ENCODE results near the gene SS18L1. TPM values are rescaled to one million over a fixed set of nuclear protein-coding genes. Genes with fewer than 3 reads are reported as not detected.
A peak's percentile ranks its signal among the peaks of the same experiment; 100 is the strongest.

SS18L1 gene
- total RNA-seq, 1 experiment from 2014 or later: 28.1 TPM

DNA sequence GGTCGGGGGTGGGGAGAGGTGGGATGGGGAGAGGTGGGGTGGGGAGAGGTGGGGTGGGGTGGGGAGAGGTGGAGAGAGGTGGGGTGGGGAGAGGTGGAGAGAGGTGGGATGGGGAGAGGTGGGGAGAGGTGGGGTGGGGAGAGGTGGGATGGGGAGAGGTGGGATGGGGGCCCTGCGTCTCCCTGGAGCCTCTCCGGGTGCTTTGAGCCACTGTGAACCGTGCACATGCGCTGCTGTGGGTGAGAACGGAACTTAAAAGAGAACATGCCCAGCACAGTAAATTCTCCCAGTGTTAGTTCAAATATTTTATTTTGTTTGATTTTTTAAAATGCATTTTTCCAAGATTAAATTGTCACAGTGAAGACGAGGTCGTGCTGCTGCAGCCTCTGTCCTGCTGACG, 16.7 kb downstream of the SS18L1 start:
- intact Hi-C loops (cut with micrococcal nuclease): loop anchor here (2.0 kb wide), 1 partner anchor 23 kb away; the partner anchor contains the start of gene MTG2
- peaks cover 59% of the 10 kb centered on the region for H3K79me2 ChIP-seq (ENCODE audit: insufficient read depth, low read length)
- H3K27me3 ChIP-seq (ENCODE audit: insufficient read depth, low read length): no peaks in the 10 kb centered on the region
- no peaks in the 10 kb centered on the region for H3K9me2 ChIP-seq (ENCODE audit: insufficient read depth)
- H3K9ac ChIP-seq (ENCODE audit: low read length): peak overlapping the region; percentile 50
- H3K36me3 ChIP-seq (ENCODE audit: control insufficient read depth in 1 of 2, insufficient read depth in 2 of 2, low read length in 2 of 2): peaks cover 17 to 18% of the 10 kb centered on the region in 2 experiments; a peak in 3 of 4 replicates
- H3K9me3 ChIP-seq (ENCODE audit: control insufficient read depth in 1 of 2, insufficient read depth in 1 of 2, low read depth in 1 of 2, low read length in 2 of 2): no peaks in the 10 kb centered on the region
- peaks cover 3% of the 10 kb centered on the region; the same call in 1 of the 2 replicates for H4K20me1 ChIP-seq (ENCODE audit: insufficient read depth)
- no peak for DNase-seq (ENCODE audit: low read depth, low spot score)
- ChIA-PET RAD21 (ENCODE audit: low non-redundant PET in 1 of 2, low total read pairs in 2 of 2, uncharacterized antibody in 2 of 2, unreplicated experiment in 2 of 2) (no interaction called here), CTCF (no interaction called here), POLR2A (no interaction called here)
- H3K4me2 ChIP-seq (ENCODE audit: low read length): peak overlapping the region; percentile 85
- no peak for ATAC-seq
- no peak overlapping the region; the same call in 1 of the 2 replicates for H3K27ac ChIP-seq (ENCODE audit: low read depth, low read length)
- TF ChIP-seq CBX3 (IDR thresholded peaks at IDR 0.05; ENCODE audit: low read depth) (no peak), ZFX (IDR thresholded peaks at IDR 0.05) (no peak), SP1 (IDR thresholded peaks at IDR 0.05; ENCODE audit: low read depth) (no peak), POLR2A (IDR thresholded peaks at IDR 0.05; ENCODE audit: borderline replicate concordance, extremely low read depth, insufficient read depth, insufficient read length) (no peak), SIN3A (IDR thresholded peaks at IDR 0.05; ENCODE audit: low read depth) (no peak), SRF (IDR thresholded peaks at IDR 0.05; ENCODE audit: low read depth) (no peak), POLR2AphosphoS5 (IDR thresholded peaks at IDR 0.05; ENCODE audit: low read depth, low read length) (no peak), CTCF (IDR thresholded peaks at IDR 0.05 in 2 of 3, conservative IDR thresholded peaks at IDR 0.05 in 1 of 3; ENCODE audit: borderline replicate concordance in 1 of 3, insufficient read depth in 1 of 3, low read depth in 2 of 3, low read length in 2 of 3) (no peak)
- TF ChIP-seq, protein P1, sequence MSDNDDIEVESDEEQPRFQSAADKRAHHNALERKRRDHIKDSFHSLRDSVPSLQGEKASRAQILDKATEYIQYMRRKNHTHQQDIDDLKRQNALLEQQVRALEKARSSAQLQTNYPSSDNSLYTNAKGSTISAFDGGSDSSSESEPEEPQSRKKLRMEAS (IDR thresholded peaks at IDR 0.05): no peak
- TF ChIP-seq, protein P2, sequence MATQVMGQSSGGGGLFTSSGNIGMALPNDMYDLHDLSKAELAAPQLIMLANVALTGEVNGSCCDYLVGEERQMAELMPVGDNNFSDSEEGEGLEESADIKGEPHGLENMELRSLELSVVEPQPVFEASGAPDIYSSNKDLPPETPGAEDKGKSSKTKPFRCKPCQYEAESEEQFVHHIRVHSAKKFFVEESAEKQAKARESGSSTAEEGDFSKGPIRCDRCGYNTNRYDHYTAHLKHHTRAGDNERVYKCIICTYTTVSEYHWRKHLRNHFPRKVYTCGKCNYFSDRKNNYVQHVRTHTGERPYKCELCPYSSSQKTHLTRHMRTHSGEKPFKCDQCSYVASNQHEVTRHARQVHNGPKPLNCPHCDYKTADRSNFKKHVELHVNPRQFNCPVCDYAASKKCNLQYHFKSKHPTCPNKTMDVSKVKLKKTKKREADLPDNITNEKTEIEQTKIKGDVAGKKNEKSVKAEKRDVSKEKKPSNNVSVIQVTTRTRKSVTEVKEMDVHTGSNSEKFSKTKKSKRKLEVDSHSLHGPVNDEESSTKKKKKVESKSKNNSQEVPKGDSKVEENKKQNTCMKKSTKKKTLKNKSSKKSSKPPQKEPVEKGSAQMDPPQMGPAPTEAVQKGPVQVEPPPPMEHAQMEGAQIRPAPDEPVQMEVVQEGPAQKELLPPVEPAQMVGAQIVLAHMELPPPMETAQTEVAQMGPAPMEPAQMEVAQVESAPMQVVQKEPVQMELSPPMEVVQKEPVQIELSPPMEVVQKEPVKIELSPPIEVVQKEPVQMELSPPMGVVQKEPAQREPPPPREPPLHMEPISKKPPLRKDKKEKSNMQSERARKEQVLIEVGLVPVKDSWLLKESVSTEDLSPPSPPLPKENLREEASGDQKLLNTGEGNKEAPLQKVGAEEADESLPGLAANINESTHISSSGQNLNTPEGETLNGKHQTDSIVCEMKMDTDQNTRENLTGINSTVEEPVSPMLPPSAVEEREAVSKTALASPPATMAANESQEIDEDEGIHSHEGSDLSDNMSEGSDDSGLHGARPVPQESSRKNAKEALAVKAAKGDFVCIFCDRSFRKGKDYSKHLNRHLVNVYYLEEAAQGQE (IDR thresholded peaks at IDR 0.05; ENCODE audit: low read depth): no peak
- TF ChIP-seq, protein P3, sequence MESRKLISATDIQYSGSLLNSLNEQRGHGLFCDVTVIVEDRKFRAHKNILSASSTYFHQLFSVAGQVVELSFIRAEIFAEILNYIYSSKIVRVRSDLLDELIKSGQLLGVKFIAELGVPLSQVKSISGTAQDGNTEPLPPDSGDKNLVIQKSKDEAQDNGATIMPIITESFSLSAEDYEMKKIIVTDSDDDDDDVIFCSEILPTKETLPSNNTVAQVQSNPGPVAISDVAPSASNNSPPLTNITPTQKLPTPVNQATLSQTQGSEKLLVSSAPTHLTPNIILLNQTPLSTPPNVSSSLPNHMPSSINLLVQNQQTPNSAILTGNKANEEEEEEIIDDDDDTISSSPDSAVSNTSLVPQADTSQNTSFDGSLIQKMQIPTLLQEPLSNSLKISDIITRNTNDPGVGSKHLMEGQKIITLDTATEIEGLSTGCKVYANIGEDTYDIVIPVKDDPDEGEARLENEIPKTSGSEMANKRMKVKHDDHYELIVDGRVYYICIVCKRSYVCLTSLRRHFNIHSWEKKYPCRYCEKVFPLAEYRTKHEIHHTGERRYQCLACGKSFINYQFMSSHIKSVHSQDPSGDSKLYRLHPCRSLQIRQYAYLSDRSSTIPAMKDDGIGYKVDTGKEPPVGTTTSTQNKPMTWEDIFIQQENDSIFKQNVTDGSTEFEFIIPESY (IDR thresholded peaks at IDR 0.05; ENCODE audit: extremely low read depth, insufficient replicate concordance, low read length): no peak
- peaks cover 48 to 66% of the 10 kb centered on the region in 2 experiments for H3K4me1 ChIP-seq (ENCODE audit: control insufficient read depth in 1 of 2, insufficient read depth in 2 of 2, low read length in 2 of 2)
- BruUV-seq (replicated peaks): no TSS peak
- H2AFZ ChIP-seq (ENCODE audit: low read depth, low read length, poor library complexity, severe bottlenecking): no peak overlapping the region
- H3K4me3 ChIP-seq (replicated peaks in 1 of 2; ENCODE audit: low read depth in 1 of 2, low read length in 2 of 2): no peak overlapping the region

Data from HCT116 (cell line).